Measurements from ENCODE around the gene HPCAL1.

DNA sequence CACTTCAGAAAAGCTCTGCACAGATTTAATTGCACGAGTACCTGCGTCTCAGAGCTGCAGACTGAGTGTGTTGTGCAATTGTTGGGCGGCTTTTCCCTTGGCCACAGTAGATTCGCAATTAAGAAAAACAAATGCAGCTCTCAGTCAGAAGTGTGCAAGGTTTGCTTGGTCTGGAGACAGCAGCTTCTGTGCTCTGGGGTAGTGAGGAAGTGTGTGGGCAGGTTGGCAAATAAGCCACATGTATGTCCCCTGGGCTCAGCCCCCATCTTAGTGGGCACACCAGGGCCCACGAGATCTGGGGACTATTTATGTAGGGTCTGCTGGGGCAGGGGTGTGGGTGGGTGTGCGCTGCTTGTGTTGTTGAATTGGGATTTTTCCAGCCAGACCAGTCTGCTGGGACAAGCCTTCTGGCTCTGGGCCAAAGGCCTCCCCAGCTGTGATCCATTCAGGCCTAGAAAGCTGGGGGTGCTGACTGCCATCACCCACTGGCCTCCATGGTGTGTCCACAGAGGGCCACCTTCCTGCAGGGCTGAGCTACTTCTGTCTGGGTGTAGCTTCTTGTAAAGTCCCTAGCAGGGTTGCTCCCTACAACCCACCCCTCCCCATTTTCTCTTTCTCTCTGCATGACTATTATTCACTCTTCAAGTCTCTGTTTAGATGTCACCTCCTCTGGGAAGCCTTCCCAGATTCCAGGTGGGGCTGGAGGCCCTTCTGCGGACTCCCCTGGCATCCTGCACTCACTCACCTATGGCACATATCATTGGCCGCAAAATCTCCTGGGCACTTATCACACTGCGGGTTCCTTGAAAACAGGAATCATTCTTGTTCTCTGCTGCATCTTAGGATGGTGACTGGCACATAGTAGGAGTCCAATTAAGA, 77.6 kb downstream of the HPCAL1 start:
- peak; percentile 71 for TF ChIP-seq CEBPB (IDR thresholded peaks at IDR 0.05; ENCODE audit: low read depth, low read length)
- TF ChIP-seq, protein P1, sequence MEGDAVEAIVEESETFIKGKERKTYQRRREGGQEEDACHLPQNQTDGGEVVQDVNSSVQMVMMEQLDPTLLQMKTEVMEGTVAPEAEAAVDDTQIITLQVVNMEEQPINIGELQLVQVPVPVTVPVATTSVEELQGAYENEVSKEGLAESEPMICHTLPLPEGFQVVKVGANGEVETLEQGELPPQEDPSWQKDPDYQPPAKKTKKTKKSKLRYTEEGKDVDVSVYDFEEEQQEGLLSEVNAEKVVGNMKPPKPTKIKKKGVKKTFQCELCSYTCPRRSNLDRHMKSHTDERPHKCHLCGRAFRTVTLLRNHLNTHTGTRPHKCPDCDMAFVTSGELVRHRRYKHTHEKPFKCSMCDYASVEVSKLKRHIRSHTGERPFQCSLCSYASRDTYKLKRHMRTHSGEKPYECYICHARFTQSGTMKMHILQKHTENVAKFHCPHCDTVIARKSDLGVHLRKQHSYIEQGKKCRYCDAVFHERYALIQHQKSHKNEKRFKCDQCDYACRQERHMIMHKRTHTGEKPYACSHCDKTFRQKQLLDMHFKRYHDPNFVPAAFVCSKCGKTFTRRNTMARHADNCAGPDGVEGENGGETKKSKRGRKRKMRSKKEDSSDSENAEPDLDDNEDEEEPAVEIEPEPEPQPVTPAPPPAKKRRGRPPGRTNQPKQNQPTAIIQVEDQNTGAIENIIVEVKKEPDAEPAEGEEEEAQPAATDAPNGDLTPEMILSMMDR (conservative IDR thresholded peaks at IDR 0.05; ENCODE audit: low read depth, low read length): no peak
- TF ChIP-seq, protein P2, sequence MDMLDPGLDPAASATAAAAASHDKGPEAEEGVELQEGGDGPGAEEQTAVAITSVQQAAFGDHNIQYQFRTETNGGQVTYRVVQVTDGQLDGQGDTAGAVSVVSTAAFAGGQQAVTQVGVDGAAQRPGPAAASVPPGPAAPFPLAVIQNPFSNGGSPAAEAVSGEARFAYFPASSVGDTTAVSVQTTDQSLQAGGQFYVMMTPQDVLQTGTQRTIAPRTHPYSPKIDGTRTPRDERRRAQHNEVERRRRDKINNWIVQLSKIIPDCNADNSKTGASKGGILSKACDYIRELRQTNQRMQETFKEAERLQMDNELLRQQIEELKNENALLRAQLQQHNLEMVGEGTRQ (IDR thresholded peaks at IDR 0.05; ENCODE audit: low read depth, low read length): no peak
- no peak for TF ChIP-seq POLR2A (IDR thresholded peaks at IDR 0.05; ENCODE audit: low read depth, low read length)
- TF ChIP-seq FOS (IDR thresholded peaks at IDR 0.05; ENCODE audit: low read depth, low read length): no peak
- no peak for TF ChIP-seq MXI1 (IDR thresholded peaks at IDR 0.05; ENCODE audit: borderline replicate concordance, low read depth, low read length)
- TF ChIP-seq NFE2L2 (IDR thresholded peaks at IDR 0.05; ENCODE audit: low read depth, low read length): no peak
- no peak for TF ChIP-seq RAD21 (IDR thresholded peaks at IDR 0.05; ENCODE audit: low read length)
- TF ChIP-seq RCOR1 (IDR thresholded peaks at IDR 0.05; ENCODE audit: insufficient replicate concordance, low read length): no peak
- no peak for TF ChIP-seq MAFK (IDR thresholded peaks at IDR 0.05; ENCODE audit: low read depth, low read length)
- TF ChIP-seq MAZ (IDR thresholded peaks at IDR 0.05; ENCODE audit: borderline replicate concordance, low read depth, low read length): no peak
